EL (cell line): Measurements from ENCODE around the gene FARSA.

Experiments
- DNase-seq: peaks from one replicate; pipeline ENCODE4 v3.0.0-alpha.2; 2016

The FARSA gene

GRCh38 chr19:12888006-12888603 is 45.4 kb downstream of the FARSA start:
- no peak for DNase-seq

- DNase-seq, result no peak
Measured at GRCh38 chr19:12886969-12887747, 46.4 kb downstream of the FARSA start, which contains the start of gene KLF1. KLF1 (minus strand) TSS chr19:12887201; CDS start chr19:12887140, 61 bp downstream.

- DNase-seq, result no peak
Measured at GRCh38 chr19:12886651-12886968, 46.9 kb downstream of the FARSA start.

- no peak for DNase-seq
Measured at GRCh38 chr19:12885749-12886650, 47.5 kb downstream of the FARSA start.

- peak; percentile 51 for DNase-seq
Measured at GRCh38 chr19:12884926-12885748, 48.4 kb downstream of the FARSA start.

- no peak for DNase-seq
Measured at GRCh38 chr19:12884627-12884925, 48.9 kb downstream of the FARSA start.

GRCh38 chr19:12884202-12884601 is 49.3 kb downstream of the FARSA start:
- DNase-seq, result no peak

- DNase-seq, result no peak
Measured at GRCh38 chr19:12882589-12882988, 50.9 kb downstream of the FARSA start.

GRCh38 chr19:12881172-12881808 is 52.2 kb downstream of the FARSA start, which contains the start of gene DNASE2:
DNASE2 (minus strand) TSS chr19:12881449; CDS start chr19:12881375, 74 bp downstream.
- DNase-seq, result peak; percentile 94

GRCh38 chr19:12880551-12881171 is 52.9 kb downstream of the FARSA start:
- DNase-seq, result peak; percentile 23

- DNase-seq, result no peak
Measured at GRCh38 chr19:12875086-12875485, 58.4 kb downstream of the FARSA start.

- DNase-seq, result no peak
Measured at GRCh38 chr19:12873891-12874745, 59.4 kb downstream of the FARSA start.

- DNase-seq, result peak; percentile 76
Measured at GRCh38 chr19:12872941-12873890, 60.3 kb downstream of the FARSA start.
